Measurements from ENCODE around the gene LIAS.
A peak's percentile ranks its signal among the peaks of the same experiment; 100 is the strongest.
"Not testable (repeated sequence)": the region's sequence is repeated elsewhere in the genome, so short reads cannot be mapped to it uniquely, and the experiment has no call there.

The LIAS gene

DNA sequence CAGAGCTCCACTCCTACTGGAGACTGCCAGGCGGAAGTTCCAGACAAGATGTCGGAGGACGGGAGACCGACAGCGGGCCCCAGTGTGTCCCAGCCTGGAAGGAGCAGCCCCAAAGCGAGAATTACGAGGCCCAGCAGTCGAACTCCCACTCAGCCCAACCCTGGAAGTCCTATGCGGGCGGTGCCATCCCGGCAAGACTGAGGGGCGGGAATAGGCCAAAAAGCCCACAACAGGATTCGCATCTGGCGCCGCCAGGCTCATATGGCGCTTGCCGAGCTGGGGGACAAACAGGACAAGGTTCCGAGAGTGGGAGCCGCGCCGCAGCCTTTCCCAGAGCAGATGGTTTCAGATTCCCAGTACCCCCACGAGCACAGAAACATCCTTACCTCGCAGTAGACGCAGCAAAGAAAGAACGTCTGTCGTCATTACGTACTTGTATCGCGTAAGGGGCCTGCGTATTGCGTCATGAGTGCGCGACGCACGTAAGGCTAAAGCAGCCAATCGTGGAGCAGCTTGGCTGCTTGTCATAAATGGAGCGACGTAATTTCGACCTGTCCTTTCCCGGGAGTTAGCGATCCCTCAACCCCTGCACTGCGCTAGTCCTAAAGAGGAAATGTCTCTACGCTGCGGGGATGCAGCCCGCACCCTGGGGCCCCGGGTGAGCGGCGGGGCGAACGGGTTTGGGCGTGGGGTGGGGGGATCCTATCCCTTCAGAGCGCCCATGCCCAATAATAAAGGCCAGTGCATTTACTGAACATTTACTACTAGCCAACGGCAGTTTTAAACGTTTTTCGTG is at the start of gene LIAS, which contains the start of gene RPL9:
Gene LIAS (plus strand): TSS at position 552 of the 796 bp plus-strand sequence. CDS start 62 bp downstream, at position 614.
Gene RPL9 (minus strand): TSS at position 418 of the 796 bp plus-strand sequence. CDS start 483 bp downstream, outside the sequence.
- DNase-seq (ENCODE audit: low spot score) = peak; percentile 97

DNA sequence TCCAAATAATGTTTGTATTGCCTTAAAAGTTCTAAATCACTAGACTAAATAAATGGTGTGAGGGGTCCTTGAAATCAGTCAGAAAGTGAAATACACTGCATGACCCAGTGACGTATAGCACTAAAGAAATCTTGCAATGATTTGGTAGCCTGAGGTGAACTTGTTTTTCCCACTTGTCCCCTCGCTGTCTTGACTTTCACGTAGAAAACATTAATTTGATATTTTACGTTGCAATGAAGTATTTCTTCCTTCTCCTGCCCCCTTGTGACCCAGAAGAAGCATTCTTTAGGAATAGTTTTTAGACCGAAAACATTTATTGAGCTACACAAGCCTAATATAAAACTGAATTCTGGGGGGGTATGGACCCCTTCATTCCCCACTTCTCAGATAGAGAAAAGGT is 48.4 kb upstream of the LIAS start:
- no peak for DNase-seq (ENCODE audit: low spot score)

DNA sequence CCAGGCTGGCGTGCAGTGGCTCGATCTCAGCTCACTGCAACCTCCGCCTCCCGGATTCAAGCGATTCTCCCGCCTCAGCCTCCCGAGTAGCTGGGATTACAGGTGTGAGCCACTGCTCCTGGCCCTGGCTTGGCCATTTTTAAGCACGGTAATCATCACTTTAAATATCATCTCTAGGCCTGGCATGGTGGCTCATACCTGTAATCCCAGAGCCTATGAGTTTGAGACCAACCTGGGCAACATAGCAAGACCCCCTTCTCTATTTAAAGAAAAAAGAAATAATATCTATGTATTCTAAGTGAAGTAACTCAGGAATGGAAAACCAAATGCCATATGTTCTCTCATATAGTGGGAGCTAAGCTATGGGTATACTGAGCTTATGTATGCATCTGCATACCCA is 47.3 kb upstream of the LIAS start:
- not testable (repeated sequence) for DNase-seq (ENCODE audit: low spot score)

DNA sequence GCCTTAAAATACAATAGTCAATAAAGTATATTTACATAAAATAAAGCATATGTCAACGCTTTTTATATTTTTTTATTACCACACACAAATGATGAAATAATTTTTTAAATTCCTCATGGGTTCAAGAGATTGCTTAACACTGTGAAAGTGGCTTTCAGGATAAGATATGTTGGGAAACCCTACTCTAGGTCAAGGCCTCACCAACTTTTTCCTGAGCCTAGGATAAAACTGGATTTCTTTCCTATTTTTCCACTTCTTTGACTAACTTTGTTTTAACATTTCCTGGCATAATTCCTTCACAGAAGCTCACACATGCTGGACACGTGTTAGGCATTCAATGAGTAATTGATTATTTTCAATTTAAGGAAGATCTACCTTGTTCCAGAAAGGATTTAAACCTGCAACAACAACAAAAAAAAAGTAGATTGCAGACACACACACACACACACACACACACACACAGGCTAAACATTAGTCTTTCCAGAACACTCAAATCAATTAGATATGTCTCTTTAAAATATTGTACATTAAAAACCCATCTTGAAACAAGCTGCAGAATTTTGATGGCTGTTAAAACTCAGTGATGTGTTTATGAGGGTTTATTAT is 43.1 kb upstream of the LIAS start:
- no peak for DNase-seq (ENCODE audit: low spot score)

DNA sequence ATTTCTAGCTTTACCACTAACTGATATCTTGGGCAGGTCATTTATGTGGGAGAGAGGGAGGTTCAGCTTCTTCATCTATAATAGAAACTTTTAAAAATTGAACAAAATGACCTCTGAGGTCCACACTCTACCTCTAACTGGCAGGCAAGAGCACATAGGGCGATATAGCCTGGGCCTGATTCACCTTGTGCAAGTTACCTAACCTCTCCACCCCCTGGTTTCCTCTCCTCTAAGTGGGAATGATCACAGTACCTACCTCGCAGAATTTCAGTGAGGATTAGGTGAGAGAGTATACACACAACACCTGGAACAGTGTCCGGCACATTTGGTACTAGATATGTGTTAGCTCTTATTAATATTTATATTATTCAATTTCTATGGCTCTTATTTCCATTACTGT is 36.6 kb upstream of the LIAS start:
- DNase-seq (ENCODE audit: low spot score) = no peak

DNA sequence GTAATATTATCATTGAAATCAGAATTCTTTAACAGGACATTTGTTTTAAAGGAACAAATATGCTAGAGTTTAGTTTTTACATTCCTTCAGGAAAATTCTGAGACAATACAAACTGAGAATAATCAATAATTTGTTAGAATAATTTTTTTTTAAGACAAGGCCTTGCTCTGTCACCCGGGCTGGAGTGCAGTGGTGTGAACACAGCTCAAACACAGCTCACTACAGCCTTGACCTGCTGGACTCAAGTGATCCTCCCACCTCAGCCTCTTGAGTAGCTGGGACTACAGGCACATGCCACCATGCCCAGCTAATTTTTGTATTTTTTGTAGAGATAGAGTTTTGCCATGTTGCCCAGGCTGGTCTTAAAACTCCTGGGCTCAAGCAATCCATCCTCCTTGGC is 33.6 kb upstream of the LIAS start:
- DNase-seq (ENCODE audit: low spot score) = not testable (repeated sequence)

DNA sequence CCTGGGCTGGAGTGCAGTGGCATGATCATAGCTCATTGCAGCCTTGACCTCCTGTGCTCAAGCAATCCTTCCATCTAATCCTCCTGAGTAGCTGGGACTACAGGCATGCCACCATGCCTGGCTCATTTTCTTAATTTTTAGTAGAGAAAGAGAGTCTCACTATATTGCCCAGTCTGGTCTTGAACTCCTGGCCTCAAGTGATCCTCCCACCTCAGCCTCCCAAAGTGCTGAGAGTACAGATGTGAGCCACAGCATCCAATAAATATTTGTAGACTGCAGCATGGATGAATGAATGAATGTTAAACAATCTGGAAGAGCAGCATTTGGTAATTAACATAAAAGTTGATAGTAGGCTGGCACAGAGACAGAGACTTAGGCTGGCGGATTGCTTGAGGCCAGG is 32.1 kb upstream of the LIAS start:
- DNase-seq (ENCODE audit: low spot score) = no peak

DNA sequence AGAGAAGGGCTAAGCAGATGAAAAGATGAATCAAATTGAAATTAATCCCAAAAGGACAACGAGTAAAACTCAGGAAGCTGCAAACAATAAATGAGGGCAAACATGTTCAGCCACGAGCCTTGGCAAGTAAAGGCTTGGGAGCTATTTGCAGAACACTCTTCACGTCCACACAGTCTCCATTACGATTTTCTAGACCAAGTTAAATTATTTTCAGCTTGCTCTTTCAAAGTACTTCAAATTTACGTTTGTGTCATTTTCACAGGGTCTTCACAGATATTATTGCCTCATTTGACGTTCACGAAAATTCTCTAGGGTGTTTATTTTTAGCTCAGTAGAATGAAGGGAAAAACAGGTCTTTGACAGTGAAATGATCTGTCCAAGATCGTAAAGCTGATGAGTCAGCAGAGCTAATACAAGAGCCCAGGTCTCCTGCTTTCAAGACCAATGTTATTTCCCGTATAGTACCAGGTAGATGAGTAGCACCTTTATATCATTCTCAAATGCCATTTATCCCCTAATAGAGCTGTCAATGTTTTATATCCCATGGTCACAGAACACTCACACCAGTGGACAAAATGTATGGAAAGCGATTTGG is 31.2 kb upstream of the LIAS start:
- no peak for DNase-seq (ENCODE audit: low spot score)

DNA sequence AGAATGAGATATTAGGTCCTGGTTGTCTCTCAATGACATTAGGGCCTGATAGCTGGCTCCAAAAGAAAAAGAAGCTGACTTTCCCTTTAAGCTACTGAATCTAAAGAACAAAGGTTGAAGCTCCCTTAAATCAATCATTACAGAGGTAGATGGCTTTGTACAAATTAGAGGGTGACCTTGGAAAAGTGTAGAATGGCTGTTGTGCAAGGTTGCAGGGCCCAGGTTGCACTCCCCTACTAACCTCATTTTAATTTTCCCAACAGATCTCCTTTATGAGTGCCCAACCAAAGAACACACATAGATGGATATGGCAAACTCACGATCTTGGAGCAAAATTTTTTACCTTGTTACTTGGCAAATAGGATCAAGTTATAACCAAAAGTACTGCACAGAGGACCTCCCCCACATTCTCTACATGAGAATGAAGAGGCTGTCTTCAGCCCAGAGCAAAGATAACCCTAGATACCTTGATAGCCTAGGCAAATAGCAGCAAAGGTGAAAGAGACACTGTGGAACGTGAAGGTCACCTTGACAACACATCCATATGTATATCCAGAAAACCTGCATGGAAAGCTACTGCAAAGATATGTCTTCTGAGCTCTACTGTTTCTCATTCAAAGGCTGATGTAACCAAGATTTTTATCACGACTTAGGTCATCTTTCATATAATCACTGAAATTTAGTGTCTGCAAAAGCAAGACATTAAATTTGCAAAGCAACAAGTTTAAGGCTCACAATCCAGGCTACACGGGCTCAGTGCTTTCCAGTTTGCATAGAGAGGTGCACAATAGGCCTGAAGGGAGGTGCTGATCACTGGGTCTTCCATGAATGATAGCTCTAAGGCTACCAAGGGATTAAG is 29.2 kb upstream of the LIAS start:
- DNase-seq (ENCODE audit: low spot score) = no peak

DNA sequence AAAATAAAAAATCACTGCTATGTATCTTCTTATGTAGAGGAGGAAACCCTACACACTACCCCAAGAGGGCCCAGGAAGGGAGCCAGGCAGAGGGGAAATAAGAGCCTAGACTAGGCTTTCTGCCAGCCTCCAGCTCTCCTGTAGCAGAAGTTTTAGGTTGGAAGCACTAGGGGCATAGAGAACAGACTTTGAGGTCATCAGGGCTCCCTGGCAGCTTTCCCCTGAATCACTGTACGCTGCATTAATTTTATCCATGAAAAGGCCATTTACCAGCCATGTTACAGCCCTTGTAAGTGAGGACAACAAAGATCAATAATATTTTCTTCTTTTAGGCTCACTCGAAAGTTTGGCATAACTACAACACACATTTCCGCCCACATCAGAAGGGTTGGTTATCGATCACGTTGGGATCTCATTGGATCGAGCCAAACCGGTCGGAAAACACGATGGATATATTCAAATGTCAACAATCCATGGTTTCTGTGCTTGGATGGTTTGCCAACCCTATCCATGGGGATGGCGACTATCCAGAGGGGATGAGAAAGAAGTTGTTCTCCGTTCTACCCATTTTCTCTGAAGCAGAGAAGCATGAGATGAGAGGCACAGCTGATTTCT is 24.9 kb upstream of the LIAS start:
- DNase-seq (ENCODE audit: low spot score) = no peak

DNA sequence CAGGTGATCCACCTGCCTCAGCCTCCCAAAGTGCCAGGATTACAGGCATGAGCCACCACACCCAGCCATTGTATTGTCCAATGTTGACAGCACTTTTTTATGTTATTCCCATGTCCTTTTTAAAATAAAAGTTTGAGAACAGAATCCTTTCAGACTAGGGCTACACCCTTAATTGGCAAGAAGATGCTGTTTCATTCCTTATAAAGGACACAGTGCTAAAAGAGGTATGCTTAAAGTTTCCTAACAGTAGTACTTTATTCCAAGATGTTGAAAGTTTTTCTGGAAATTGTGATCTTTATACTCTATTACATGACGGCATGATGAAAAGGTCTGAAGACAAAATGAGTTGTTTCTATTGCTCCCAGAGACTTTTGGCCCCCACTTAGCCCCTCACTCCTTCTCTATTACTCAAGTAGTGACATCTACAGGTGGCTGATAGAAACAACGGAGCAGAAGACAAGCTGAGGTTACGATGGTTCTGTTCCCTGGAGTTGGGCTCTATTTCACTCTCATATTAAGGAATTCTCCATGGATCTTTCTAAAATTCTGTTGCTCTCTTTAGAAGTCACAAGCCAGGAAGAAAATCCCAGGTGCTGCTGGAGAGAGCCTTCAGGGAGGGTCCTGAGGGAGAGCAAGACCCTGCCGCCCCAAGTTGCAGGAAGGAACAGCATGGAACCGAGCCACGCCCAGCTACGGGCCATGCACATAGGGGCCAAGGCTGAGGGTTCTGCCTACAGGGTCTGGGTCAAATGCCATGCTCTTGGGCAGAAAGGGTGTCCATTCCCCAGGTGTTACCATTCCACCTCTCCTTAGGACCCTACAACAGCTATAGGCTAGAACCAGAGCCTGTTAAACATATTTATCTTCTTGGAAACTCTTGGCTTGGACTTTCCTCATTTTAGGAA is 22.9 kb upstream of the LIAS start:
- no peak for DNase-seq (ENCODE audit: low spot score)

DNA sequence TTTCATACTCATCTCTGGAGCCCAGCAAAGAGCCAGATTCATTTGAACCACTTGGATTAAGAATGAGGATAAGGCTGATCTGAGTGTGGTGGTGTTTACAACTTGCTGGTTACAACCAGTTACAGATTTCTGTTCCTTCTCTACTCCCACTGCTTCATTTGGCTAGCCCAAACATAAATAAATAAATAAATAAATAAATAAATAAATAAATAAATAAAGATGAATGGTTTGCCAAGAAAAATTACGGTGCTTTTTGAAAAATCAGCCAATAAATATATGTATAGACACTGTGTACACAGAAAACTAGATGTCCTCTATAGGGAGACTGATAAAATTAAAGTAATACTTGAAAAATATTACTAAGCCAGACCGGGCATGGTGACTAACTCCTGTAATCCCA is 17.3 kb upstream of the LIAS start:
- no peak for DNase-seq (ENCODE audit: low spot score)

DNA sequence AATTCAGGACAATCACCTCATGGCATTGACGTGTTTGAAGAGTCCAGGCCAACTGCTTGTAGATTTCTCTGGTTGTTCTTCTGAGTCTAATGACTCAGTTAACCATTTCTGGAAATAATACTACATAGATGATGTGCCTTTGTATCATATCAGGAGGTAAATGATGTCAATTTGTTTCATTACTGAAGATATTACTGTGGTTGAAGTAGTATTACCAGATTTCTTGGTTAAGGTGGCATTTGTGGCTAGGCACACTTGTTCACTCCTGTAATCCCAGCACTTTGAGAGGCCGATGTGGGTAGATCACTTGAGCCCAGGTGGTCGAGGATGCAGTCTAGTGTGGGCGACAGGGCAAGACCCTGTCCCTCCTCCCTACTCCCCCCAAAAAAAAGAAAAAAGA is 15.9 kb upstream of the LIAS start:
- peak; percentile 50 for DNase-seq (ENCODE audit: low spot score)

DNA sequence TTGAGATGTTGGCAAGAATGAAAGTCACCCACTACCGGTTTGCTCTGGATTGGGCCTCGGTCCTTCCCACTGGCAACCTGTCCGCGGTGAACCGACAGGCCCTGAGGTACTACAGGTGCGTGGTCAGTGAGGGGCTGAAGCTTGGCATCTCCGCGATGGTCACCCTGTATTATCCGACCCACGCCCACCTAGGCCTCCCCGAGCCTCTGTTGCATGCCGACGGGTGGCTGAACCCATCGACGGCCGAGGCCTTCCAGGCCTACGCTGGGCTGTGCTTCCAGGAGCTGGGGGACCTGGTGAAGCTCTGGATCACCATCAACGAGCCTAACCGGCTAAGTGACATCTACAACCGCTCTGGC is 12.4 kb upstream of the LIAS start:
- no peak for DNase-seq (ENCODE audit: low spot score)

DNA sequence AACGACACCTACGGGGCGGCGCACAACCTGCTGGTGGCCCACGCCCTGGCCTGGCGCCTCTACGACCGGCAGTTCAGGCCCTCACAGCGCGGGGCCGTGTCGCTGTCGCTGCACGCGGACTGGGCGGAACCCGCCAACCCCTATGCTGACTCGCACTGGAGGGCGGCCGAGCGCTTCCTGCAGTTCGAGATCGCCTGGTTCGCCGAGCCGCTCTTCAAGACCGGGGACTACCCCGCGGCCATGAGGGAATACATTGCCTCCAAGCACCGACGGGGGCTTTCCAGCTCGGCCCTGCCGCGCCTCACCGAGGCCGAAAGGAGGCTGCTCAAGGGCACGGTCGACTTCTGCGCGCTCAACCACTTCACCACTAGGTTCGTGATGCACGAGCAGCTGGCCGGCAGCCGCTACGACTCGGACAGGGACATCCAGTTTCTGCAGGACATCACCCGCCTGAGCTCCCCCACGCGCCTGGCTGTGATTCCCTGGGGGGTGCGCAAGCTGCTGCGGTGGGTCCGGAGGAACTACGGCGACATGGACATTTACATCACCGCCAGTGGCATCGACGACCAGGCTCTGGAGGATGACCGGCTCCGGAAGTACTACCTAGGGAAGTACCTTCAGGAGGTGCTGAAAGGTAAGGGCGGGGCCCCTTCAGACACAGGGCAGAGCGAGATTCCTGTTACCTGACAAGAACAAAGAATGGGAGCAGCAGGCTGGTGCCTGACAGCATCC is 11.8 kb upstream of the LIAS start:
- peak; percentile 35 for DNase-seq (ENCODE audit: low spot score)

DNA sequence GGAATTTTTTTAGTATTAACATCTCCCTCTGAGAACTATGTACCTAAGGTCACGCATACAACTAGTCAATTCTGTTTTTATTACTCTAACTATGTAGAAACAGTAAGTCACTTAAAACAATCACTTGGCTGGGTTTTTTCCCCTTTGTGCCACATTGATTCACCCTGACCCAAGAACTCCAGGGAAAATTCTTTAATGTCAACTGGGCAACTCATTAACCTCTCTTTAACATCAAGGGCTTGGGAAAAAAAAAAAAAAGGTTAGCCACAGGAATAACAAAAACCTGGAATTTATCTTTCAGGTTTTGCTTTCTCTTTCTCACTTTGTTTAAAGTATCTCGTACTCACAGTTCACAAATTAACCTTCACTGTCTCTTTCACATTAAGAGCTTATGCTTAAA is 8.2 kb upstream of the LIAS start:
- DNase-seq (ENCODE audit: low spot score) = no peak

DNA sequence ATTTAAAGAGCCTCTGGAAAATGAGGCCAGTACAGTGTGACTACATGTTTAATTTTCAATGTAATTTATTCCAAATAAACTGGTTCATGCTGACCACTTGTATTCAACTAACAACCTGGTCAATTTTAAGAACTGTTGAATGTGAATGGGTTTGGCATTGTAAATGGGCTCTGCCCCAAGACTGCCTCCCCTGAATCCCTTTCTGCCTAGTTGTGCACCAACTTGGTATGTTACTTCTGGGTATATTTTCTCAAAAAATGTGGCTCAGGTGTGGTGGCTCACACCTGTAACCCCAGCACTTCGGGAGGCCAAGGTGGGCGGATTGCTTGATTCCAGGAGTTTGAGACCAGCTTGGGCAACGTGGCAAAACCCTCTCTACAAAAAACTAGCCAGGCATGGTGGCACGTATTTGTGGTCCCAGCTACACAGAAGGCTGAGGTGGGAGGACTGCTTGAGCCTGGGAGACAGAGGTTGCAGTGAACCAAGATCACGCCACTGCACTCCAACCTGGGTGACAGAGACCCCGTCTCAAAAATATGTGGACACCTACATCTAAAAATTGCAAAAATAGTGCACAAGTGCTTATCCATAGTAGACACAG is 7.3 kb upstream of the LIAS start:
- no peak for DNase-seq (ENCODE audit: low spot score)

DNA sequence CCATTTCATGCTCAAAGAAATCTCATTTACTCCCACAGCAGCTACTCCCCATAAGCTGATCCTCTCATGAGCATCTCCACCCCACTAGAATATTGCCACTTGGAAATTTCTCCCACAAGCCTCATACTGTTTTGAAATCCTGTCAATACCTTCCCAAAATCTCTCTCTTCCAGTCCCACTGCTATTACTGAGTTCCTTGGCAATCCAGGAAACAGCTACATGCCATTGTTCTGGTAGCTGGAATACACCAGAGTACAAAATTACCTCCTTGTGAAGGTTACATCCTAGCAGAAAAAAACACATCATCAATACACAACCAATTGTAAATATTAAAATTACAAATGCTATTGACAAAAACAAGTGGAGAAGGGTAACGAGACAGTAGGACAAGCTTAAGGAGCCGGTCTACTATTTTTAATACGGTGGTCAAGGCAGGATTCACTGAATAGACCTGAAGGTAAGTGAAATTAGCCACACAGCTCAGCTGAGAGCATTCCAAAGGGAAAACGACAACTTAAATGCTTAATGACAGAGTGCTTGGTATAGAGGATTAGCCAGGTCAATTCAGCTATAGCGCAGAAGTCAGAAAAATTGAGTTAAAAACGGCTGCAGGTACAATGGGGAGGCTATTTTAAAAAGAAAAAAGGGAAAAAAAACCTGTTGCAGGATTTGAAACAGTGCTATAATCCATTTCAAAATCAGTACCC is 6.5 kb upstream of the LIAS start:
- DNase-seq (ENCODE audit: low spot score) = no peak

Data from activated CD4-positive, alpha-beta T cell treated with anti-CD3 and anti-CD28 coated beads, Interleukin-2, Interleukin-4, amounts not matched to agents 100 ng/mL and 50 ng/mL, durations not matched to agents 16 hours and 8 hours (primary cell).